Coronary artery (tissue), 2 donors: ENCODE measurements around the gene SLC35F2.

Experiments
- DNase-seq: peaks from one replicate; pipeline ENCODE4 v3.0.0-alpha.2; 2017; ENCODE audit warnings: low spot score
- H3K27ac ChIP-seq, 2 donors: fragments of 200-600 bp; sonication (generic); one replicate each; pipeline ENCODE4 v1.5.1; 2016 to 2019
- H3K4me3 ChIP-seq: fragments of 200-600 bp; sonication (generic); 2 replicates; pipeline ENCODE4 v1.5.1; 2016; ENCODE audit warnings: mild to moderate bottlenecking, moderate library complexity
- TF ChIP-seq, protein P1 (sequence below): fragments of 200-600 bp; sonication (generic); IDR thresholded peaks from one replicate; pipeline ENCODE4 v1.5.1; 2019; ENCODE audit warnings: antibody characterized with exemption

The SLC35F2 gene

GRCh38 chr11:107851704-107852310 is 6.8 kb downstream of the SLC35F2 start:
- no peak for DNase-seq
- Histone ChIP-seq H3K27ac (no peak overlapping the region), H3K4me3 (no peak overlapping the region)
- TF ChIP-seq, protein P1, sequence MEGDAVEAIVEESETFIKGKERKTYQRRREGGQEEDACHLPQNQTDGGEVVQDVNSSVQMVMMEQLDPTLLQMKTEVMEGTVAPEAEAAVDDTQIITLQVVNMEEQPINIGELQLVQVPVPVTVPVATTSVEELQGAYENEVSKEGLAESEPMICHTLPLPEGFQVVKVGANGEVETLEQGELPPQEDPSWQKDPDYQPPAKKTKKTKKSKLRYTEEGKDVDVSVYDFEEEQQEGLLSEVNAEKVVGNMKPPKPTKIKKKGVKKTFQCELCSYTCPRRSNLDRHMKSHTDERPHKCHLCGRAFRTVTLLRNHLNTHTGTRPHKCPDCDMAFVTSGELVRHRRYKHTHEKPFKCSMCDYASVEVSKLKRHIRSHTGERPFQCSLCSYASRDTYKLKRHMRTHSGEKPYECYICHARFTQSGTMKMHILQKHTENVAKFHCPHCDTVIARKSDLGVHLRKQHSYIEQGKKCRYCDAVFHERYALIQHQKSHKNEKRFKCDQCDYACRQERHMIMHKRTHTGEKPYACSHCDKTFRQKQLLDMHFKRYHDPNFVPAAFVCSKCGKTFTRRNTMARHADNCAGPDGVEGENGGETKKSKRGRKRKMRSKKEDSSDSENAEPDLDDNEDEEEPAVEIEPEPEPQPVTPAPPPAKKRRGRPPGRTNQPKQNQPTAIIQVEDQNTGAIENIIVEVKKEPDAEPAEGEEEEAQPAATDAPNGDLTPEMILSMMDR, result no peak

- TF ChIP-seq, protein P1, result no peak
- no peak overlapping the region for H3K4me3 ChIP-seq
These were observed 8.8 kb downstream of the SLC35F2 start for GRCh38 chr11:107849790-107850189.

DNA sequence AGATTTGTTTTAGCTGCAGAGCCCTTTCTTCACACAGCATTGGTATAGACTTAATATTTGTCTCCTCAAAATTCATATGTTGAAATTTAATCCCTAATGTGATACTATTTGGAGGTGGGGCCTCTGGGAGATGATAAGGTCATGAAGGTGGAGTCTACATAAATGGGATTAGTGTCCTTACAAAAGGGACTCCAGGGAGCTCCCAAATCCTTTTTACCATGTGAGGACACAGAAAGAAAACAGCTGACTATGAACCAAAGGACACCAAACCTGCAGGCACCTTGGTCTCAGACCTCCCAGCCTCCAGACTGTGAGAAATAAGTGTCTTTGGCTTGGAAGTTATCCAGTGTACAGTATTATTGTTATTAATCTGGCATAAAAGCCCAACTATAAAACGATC is 10.2 kb downstream of the SLC35F2 start:
- Histone ChIP-seq H3K4me3 (no peak overlapping the region), H3K27ac (no peak overlapping the region)
- TF ChIP-seq, protein P1, result no peak
- DNase-seq, result no peak

More at GRCh38 chr11:107849790-107850189, 8.8 kb downstream of the SLC35F2 start:
- no peak overlapping the region for H3K27ac ChIP-seq
- DNase-seq, result no peak

DNA sequence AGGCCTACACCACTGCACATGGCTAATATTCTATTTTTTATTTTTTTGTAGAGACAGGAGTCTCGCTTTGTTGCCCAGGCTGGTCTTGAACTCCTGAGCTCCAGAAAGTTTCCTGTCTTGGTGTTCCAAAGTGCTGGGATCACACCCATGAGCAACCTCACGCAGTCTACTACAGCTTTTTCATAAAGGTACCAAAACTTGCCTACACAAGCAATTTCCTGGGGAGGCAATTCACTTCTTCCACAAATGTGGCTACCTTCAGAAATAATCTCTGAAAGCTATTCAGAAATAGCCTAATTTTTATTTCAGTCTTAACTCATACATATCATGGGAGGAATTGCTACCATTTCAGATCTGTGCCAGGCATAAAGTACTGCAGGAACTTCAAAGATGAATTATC is 11.4 kb downstream of the SLC35F2 start:
- TF ChIP-seq, protein P1, result no peak
- peak; percentile 0 for DNase-seq
- Histone ChIP-seq H3K27ac (no peak overlapping the region), H3K4me3 (no peak overlapping the region)

DNA sequence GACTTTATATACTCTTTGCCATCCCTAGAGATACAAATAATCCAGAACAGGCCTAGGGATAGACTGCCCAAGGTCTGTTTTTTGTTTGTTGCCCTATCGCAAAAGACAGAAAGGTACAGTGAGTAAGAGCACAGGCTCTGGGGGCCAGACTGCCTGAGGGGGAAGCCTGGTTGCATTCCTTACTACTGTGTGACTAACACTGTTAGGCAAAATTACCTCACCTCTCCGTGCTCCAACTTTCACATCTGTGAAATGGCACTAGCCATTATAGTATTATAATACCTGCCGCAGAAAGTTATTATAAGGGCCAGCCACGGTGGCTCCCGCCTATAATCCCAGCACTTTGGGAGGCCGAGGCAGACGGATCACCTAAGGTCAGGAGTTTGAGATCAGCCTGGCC is 14.5 kb downstream of the SLC35F2 start:
- DNase-seq, result peak; percentile 5
- TF ChIP-seq, protein P1, result no peak
- Histone ChIP-seq H3K27ac (no peak overlapping the region), H3K4me3 (no peak overlapping the region)

GRCh38 chr11:107842412-107843100 is 16.0 kb downstream of the SLC35F2 start:
- TF ChIP-seq, protein P1, result no peak
- no peak for DNase-seq

GRCh38 chr11:107840129-107840484 is 18.5 kb downstream of the SLC35F2 start:
- TF ChIP-seq, protein P1, result no peak
- DNase-seq, result no peak
- H3K4me3 ChIP-seq, result peak overlapping the region; percentile 18
- H3K27ac ChIP-seq, result peak overlapping the region; percentile 62 to 85

More at GRCh38 chr11:107842412-107843100, 16.0 kb downstream of the SLC35F2 start:
- Histone ChIP-seq H3K4me3 (no peak overlapping the region), H3K27ac (no peak overlapping the region)
